ENCODE results near the gene NTM.

DNA sequence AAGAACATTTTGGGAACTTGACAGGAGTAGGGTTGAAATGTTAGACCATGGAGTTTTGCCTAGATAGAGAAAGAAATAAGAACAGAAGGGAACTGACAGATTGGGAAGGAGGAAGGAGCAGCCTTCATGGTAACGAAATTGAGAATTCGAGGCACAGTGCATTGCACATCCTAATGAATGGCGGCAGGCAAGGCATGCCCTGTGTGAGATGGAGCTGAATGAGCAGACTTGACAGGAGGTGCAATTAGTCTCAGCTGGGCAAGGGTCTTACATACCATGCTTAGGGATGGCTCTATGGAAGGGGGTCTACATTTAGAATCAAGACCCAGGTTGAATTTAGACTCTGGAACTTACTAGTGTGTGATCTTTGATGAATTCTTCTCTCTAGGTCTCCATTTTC, 25.0 kb upstream of the NTM start:
- TF ChIP-seq, protein P1, sequence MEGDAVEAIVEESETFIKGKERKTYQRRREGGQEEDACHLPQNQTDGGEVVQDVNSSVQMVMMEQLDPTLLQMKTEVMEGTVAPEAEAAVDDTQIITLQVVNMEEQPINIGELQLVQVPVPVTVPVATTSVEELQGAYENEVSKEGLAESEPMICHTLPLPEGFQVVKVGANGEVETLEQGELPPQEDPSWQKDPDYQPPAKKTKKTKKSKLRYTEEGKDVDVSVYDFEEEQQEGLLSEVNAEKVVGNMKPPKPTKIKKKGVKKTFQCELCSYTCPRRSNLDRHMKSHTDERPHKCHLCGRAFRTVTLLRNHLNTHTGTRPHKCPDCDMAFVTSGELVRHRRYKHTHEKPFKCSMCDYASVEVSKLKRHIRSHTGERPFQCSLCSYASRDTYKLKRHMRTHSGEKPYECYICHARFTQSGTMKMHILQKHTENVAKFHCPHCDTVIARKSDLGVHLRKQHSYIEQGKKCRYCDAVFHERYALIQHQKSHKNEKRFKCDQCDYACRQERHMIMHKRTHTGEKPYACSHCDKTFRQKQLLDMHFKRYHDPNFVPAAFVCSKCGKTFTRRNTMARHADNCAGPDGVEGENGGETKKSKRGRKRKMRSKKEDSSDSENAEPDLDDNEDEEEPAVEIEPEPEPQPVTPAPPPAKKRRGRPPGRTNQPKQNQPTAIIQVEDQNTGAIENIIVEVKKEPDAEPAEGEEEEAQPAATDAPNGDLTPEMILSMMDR (optimal IDR thresholded peaks at IDR 0.05 in 1 of 3, IDR thresholded peaks at IDR 0.05 in 1 of 3, conservative IDR thresholded peaks at IDR 0.05 in 1 of 3; ENCODE audit: extremely low read depth in 1 of 3, insufficient read depth in 2 of 3, low read length in 3 of 3): no peak
- TF ChIP-seq EZH2 (IDR thresholded peaks at IDR 0.05; ENCODE audit: low read length): no peak
